ENCODE results near the gene MYORG. TPM values are rescaled to one million over a fixed set of nuclear protein-coding genes. Genes with fewer than 3 reads are reported as not detected.

MYORG gene
- total and polyA plus RNA-seq, 2 experiments from 2014 or later: 23.4 to 32.2 TPM

GRCh38 chr9:34408173-34408572, 31.5 kb upstream of the MYORG start:
- Histone ChIP-seq H3K9me3 (ENCODE audit: low read depth) (no peaks in the 10 kb centered on the region), H3K4me1 (ENCODE audit: insufficient read depth) (no peaks in the 10 kb centered on the region), H3K79me2 (no peaks in the 10 kb centered on the region), H3K27me3 (no peaks in the 10 kb centered on the region), H2AFZ (no peak overlapping the region), H3K9me2 (replicated peaks; ENCODE audit: insufficient read depth) (no peaks in the 10 kb centered on the region), H3K4me2 (no peak overlapping the region), H3K4me3 (no peak overlapping the region), H3K27ac (no peak overlapping the region), H4K20me1 (ENCODE audit: insufficient read depth, poor library complexity, severe bottlenecking) (no peaks in the 10 kb centered on the region), H3K36me3 (replicated peaks; ENCODE audit: insufficient read depth, low read depth) (no peaks in the 10 kb centered on the region)
- TF ChIP-seq, protein P1, sequence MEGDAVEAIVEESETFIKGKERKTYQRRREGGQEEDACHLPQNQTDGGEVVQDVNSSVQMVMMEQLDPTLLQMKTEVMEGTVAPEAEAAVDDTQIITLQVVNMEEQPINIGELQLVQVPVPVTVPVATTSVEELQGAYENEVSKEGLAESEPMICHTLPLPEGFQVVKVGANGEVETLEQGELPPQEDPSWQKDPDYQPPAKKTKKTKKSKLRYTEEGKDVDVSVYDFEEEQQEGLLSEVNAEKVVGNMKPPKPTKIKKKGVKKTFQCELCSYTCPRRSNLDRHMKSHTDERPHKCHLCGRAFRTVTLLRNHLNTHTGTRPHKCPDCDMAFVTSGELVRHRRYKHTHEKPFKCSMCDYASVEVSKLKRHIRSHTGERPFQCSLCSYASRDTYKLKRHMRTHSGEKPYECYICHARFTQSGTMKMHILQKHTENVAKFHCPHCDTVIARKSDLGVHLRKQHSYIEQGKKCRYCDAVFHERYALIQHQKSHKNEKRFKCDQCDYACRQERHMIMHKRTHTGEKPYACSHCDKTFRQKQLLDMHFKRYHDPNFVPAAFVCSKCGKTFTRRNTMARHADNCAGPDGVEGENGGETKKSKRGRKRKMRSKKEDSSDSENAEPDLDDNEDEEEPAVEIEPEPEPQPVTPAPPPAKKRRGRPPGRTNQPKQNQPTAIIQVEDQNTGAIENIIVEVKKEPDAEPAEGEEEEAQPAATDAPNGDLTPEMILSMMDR (IDR thresholded peaks at IDR 0.05; ENCODE audit: poor library complexity): no peak
- TF ChIP-seq EZH2phosphoT487 (IDR thresholded peaks at IDR 0.05; ENCODE audit: low read depth, severe bottlenecking, unreplicated experiment): no peak
- no peak for TF ChIP-seq EZH2 (IDR thresholded peaks at IDR 0.05; ENCODE audit: borderline replicate concordance)
- 100% methylated on average over 1 of the region's 1 CpG for whole genome bisulfite sequencing (ENCODE audit: low lambda C conversion rate, missing lambda C conversion rate)
- no peak for DNase-seq (ENCODE audit: low spot score)

DNA sequence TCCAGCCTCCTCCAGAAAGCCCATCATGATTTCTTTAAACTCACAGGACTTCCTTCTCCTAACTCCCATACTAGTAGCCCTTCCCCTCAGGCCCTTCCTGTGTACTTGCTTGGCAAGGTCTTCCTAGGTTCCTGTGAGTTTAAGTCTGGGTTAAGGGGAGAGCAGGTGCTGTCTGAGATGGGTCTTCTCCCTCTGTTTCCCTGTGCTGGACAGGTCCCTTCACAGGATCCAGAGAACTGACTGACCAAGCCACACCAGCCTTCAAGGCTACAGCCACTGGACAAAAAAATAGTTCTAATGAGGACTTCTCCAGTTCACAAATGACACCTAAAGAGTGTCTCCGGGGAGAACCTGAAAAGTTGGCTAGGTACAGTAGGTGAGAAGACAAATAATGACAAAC, 29.5 kb upstream of the MYORG start:
- no peak for DNase-seq (ENCODE audit: low spot score)
- no peaks in the 10 kb centered on the region for H3K9me2 ChIP-seq (replicated peaks; ENCODE audit: insufficient read depth)
- no peaks in the 10 kb centered on the region for H3K27me3 ChIP-seq
- H3K27ac ChIP-seq: no peak overlapping the region
- H3K79me2 ChIP-seq: no peaks in the 10 kb centered on the region
- H3K4me1 ChIP-seq (ENCODE audit: insufficient read depth): no peaks in the 10 kb centered on the region
- H3K4me3 ChIP-seq: no peak overlapping the region
- H3K36me3 ChIP-seq (replicated peaks; ENCODE audit: insufficient read depth, low read depth): no peaks in the 10 kb centered on the region
- 73% methylated on average over 1 of the region's 1 CpG for WGBS (ENCODE audit: low lambda C conversion rate, missing lambda C conversion rate)
- no peaks in the 10 kb centered on the region for H4K20me1 ChIP-seq (ENCODE audit: insufficient read depth, poor library complexity, severe bottlenecking)
- H3K9me3 ChIP-seq (ENCODE audit: low read depth): no peaks in the 10 kb centered on the region
- no peak overlapping the region for H2AFZ ChIP-seq
- no peak for TF ChIP-seq EZH2 (IDR thresholded peaks at IDR 0.05; ENCODE audit: borderline replicate concordance)
- TF ChIP-seq, protein P1 (IDR thresholded peaks at IDR 0.05; ENCODE audit: poor library complexity): no peak
- no peak for TF ChIP-seq EZH2phosphoT487 (IDR thresholded peaks at IDR 0.05; ENCODE audit: low read depth, severe bottlenecking, unreplicated experiment)
- H3K4me2 ChIP-seq: no peak overlapping the region

DNA sequence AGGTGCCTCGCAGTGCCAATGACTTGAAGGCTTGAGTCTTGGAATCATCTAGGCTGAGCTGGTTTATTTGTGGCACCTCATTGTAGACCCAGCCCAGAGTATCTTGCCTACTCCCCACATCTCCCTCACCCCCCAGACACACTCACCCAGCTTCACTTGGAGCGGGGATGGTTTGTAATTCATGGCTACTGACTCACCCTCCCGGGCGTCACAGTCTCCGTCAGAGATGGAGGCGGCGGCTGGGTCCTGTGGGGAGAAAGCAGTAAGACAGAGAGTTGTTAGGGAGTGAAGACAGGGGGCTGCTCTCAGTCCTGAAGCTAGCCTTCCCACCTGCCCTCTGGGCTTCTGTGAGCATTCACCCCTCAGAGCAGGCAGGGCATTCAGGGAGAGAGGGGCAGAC, 29.0 kb upstream of the MYORG start:
- TF ChIP-seq EZH2 (IDR thresholded peaks at IDR 0.05; ENCODE audit: borderline replicate concordance) (no peak), EZH2phosphoT487 (IDR thresholded peaks at IDR 0.05; ENCODE audit: low read depth, severe bottlenecking, unreplicated experiment) (no peak)
- TF ChIP-seq, protein P1 (IDR thresholded peaks at IDR 0.05; ENCODE audit: poor library complexity): no peak
- no peak for DNase-seq (ENCODE audit: low spot score)
- no peak overlapping the region for H3K4me2 ChIP-seq
- no peaks in the 10 kb centered on the region for H4K20me1 ChIP-seq (ENCODE audit: insufficient read depth, poor library complexity, severe bottlenecking)
- H2AFZ ChIP-seq: no peak overlapping the region
- H3K27ac ChIP-seq: no peak overlapping the region
- H3K9me3 ChIP-seq (ENCODE audit: low read depth): no peaks in the 10 kb centered on the region
- WGBS (ENCODE audit: low lambda C conversion rate, missing lambda C conversion rate): 88% methylated on average over 7 of the region's 7 CpGs
- no peaks in the 10 kb centered on the region for H3K79me2 ChIP-seq
- no peaks in the 10 kb centered on the region for H3K27me3 ChIP-seq
- no peaks in the 10 kb centered on the region for H3K9me2 ChIP-seq (replicated peaks; ENCODE audit: insufficient read depth)
- H3K36me3 ChIP-seq (replicated peaks; ENCODE audit: insufficient read depth, low read depth): no peaks in the 10 kb centered on the region
- no peaks in the 10 kb centered on the region for H3K4me1 ChIP-seq (ENCODE audit: insufficient read depth)
- H3K4me3 ChIP-seq: no peak overlapping the region
